ENCODE results near the gene EFNA5.

The EFNA5 gene

DNA sequence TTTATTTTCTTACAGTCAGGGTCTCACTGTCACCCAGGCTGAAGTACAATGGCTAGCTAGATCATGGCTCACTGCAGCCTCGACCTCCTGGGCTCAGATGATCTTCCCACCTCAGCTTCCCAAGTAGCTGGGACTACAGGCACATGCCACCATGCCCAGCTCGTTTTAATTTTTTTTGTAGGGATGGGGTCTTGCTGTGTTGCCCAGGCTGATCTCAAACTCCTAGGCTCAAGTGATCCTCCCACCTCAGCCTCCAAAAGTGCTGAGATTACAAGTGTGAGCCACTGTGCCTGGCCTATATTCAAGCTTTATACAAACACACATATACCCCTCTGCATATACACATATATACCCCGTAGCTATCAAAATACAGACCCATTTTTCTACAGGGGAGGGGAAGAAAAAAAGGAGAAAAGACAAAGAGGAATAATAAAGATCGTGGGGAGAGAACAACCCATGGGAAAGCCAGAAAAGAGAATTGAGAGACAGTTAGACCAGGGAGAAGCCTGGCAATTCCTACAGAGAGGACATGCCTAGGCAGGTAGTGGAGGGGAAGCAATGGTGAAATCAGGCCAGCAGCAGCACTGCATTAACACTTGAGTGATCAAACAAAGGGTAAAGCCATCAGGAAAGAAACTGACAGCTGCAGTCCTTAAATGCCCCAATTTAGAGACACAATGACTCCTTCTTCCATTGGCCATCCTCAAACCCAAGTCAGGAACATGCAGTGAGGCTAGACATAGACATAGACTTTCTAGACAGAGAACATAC is 102.7 kb downstream of the EFNA5 start:
- no peak for DNase-seq

DNA sequence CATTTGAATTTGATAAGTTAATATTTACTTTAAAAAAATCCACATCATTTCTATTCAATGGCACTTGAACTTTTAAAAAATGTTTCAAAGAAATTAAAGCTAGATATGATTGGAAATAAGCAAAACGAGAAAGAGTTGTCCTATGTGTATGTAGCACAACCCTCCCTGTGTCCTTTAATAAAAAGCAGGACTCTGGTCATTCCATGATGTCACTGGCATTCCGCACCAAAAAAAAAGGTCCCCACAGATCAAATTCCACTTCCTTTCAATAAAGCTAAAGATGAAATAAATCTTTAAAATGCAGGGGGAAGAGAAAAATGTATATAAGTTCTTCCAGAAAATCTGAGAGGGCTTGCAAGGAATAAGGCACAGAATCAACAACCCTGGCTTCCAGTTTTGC is 103.8 kb downstream of the EFNA5 start:
- no peak for DNase-seq

DNA sequence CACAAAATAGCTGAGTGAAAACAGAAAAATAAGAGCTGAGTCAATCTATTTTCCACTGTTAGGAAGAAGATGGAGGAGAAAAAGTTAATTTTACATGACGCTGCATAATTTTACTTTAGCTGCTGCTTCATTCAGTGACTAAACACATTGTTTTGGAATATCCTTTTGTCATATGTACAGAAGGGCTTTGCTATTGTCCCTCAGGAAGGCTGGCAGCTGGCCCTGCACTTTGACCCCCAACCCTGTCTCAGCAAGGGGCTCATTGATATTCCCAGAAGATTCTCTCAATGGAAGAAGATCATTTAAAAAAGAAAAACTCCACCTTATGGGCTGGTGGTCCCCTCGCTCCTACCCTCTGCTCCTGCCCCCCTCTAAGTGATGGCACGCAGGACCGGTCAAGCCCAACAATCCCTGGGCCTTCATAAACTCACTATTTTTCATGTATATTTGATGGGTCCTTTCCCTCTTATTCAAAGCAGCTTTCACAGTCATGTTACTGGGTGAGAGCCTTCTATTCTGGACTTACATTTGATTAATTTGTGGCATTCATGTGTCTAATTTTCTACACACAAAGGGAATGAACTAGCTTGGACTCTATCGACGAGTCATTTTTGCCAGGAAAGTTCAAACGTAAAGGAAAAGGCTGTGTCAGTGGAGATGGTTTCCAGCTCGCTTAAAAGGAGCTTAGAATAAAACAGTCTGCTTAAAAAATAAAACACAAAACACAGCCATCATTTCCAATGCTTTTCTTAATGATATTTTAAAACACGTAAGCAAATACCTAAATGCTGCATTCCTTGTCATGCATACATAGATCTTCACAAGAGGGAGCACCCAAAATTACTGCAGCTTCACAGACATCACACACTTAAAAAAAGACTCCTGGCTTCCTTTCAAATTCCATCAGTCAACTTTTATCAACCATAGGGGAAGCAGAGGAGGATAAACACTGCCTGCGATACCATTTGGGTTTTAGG is 104.7 kb downstream of the EFNA5 start:
- no peak for DNase-seq

DNA sequence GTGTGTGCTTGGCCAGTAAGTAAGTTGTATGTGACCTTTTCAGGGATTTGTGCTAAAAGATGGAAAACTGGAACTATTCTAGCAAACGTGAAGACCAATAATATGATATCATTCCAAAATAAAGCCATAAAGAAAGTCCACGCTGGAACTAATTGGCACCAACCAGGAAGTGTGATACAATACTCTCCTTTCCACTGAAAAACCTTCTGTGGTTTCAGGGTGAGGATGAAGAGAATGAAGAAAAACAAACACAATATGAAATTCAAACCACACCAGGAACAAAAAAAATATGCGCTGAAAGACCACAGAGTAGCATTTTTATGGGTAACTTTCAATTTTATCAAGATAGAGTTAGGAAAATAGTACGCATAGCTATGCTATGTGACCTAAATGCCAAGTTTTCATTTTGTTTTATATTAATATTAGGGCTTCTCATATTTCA is 105.8 kb downstream of the EFNA5 start:
- DNase-seq: no peak

DNA sequence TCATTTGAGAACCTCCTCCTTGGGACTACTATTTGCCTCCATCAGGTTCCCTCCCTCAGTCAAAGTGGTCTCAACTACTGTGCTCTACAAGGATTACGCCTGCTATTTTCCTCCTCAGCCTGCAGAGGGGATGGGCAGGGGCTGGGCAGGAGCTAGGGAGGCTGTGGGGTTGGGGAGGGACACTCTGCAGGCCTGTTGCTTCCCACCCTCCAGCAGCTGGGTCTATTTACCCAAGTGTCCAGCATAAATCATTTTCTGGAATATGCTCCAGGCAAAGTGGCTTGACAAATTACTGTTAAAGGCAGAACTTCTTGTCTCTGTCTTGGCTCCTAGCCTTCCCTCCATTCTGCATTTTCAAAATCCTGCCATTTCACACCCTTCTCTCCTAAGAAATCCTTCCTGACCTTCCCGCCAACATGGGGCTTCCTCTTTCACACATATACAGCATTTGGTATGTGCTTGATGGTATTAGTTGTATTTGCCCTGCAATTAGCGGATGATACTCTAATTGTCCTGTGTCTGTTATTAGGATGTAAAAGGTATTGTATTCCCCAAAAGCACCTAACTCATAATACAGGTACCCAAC is 106.7 kb downstream of the EFNA5 start:
- no peak for DNase-seq

DNA sequence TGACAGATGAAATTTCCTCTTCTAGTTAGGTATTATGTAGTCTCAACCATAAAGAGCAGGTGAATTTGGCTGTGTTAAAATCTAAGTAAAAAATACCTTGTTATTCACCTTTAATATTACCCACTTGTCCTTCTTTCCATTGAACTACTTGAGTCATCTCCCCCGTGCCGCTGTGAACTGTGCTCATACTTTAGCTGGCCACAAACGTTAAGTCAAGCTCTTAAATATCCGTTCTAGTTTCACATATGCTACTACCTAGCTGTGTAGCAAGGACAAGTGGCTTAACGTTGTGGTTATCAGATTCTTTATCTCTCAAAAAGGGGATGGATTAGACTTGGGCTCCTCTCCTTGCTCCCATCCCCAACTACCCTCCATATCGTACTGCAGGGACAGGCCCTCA is 110.4 kb downstream of the EFNA5 start:
- no peak for DNase-seq

DNA sequence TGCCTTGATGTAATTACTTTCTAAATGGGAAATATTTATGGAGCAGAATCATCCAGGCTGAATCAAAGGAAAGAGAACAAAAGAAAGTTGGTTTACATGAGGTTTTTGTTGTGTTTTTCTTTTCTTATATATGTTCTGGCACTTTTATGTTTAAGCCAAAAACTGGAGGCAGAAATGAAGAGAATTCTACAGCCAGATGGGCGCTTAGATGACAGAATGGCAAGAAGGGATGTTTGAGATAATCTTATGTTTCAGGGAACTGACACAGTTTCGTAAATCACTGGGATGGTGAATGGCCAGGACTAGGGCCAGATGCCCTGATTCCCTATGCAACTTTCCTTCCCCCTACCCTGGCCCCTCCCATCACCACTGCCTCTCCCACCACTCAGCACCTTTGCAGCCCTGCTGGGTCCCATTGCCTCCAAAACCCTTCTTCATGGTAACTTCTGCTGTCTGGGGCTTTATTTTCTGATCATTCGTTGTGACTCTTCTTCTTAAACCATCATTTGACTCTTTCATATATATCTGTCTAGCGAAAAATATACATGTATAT is 111.8 kb downstream of the EFNA5 start:
- no peak for DNase-seq

DNA sequence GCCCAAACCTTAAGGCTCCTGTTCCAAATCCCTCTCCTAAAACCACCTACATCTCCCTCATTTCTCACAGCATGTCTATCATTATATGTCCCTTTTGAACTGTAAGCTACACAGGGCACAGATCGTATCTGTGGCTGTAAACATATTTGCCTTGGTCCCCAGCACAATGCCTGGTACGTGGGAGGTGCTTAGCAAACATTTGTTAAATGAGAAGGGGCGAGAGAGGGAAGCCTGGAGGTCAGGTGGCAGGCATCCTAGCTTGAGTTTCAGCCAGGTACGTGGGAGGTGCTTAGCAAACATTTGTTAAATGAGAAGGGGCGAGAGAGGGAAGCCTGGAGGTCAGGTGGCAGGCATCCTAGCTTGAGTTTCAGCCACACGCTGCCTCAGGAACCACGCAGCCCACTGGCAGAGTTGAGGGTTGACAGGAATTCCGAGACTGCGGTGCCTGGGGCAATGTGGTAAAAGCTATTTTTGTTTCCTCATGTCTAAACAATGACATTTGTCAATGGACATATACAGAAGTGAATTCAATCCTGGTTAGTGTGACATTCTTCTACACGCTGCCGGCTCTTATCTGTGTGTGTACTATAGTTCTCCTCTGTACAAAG is 113.6 kb downstream of the EFNA5 start:
- no peak for DNase-seq

DNA sequence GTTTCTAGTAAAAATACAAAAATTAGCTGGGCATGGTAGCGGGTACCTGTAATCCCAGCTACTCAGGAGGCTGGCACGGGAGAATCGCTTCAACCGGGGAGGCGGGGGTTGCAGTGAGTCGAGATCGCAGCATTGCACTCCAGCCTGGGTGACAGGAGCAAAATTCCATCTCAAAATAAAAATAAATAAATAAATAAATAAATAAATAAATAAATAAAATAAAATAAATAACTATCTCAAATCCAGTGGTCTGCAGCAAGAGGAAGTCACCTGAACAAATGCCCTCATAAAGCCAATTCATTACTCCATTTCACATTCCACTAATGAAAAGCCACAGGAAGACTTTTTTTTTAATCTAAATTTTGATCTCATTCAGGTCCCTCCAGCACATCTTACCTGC is 114.2 kb downstream of the EFNA5 start:
- no peak for DNase-seq

DNA sequence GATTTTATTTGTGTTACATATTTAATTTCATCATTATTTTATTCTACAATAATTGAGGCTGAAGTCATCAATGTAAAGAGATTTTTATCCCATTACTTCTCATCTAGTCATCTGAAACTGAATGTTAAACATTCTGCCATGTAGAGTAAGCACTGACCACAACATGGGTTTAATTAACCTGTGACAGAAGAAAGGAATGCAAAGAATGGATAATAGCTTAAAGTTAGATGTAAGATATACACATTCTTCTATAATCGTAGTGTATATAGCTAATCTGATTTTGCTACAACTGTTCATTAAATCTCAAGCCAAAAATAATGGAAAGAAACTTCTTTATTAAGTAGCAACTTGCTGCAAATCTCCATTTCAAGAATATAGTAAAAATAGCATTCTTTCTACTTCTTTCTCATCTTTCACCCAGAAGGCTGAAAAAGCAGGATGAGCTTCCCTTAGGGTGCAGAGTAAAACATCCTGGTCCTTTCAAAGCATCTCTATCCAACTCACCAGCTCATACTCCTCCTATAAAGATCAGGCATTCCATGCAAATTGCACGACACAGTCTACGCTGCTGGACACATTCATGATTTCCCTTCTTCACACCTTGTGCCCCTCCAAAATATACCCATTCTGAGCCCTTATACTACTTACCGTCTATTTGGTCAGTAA is 115.2 kb downstream of the EFNA5 start:
- no peak for DNase-seq

DNA sequence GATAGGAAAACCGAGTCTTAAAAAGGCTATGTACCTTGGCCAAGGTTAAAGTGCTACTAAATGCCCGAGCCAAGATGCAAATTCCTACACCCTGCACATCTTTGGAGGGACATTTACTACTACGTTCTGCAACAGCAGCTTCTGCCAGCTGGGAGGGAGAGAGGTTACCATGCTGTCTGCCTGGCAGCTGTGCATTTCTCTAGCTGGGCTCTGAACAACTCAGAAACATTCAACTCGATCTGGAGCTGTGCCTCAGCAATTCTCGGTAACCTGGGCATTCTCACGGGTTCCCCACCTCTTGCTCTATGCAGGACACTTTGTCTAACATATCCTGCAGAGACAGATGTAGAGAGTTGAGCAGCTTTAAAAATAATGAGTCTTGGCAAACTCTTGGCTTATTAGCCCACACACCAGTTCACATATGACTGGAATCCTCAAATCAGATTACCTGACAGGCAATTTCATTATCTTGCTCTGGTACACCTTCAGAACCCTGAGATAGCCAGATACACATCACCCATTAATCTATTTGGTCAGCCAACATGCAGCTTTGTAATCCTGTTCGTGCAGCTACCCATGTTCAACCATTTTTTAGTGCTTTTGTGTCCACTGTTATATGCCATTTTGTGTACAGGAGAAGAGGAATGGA is 115.8 kb downstream of the EFNA5 start:
- DNase-seq: no peak

DNA sequence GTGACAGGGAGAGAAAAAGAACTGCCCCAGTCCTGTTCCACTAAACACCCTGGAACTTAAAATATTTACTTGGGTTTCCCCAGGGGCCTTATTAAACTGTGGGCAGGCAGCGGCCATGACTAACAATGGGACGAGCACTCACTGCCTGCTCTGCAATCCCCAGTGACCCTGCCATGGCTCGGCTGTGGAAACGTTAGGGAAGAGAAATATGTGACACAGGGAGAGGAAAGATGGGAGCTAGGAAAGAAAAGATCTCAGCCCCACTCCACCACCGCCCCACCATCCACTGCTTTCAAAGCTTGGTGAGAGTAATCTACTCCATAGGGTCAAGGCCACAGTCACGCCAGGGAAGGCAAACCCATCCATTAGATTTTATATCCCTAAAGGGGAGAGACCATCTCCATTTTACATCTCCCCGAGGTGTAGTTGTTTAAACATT is 117.6 kb downstream of the EFNA5 start:
- peak; percentile 9 for DNase-seq

DNA sequence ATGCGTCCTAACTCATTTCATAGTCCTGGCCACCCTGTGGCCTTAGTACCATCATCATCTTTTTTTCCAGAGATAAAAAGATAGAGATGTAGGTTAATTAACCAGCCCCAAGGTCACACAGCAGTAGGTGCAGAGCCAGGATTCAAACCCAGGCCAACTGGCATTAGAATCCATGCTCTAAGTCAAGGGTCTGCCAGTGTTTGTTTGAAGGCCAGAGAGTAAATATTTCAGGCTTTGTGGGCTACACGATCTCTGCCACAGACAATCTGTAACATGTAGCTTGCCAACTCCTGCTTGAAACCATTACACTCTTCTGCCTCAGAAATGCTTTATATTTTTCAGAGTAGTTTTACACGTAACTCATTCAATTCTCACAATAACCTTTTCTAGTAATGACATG is 119.6 kb downstream of the EFNA5 start:
- no peak for DNase-seq

DNA sequence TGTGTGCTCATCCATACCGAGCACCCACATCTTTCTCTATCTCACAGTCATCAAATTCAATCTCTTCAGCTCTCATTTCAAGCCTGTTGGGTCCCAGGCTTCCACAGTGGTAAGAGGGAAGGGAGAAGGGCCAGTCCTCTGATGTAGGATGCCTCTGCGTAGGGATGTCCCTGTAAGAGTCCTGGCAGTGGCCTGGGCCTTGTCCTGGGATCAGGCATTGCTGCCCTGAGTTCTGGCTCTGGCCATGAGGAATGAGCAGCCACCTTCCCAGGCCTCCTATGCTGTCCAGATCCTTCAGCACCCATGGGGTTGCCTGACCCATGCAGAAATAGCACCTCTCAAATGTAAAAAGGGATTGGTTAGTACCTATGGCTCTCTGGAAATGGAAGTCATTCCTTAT is 121.2 kb downstream of the EFNA5 start:
- no peak for DNase-seq

DNA sequence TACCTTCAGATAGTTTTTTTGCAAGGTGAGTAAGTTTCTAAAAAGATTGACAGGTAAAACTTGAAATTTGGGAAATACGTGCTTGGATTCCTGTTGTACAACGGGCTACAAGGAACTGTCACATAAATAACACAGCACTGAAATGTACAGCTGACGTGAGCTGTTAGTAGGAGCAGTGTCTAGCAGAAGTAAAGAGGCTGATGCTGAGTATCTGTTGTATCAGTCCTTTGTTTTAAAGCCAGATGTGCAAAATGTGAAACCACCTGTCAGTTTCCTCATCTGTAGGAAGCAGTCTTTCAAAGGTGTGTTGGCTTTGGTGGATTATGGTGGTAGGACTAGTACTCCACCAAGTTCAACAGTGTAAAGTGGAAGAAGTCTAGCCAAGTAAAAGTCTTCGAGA is 122.3 kb downstream of the EFNA5 start:
- no peak for DNase-seq

DNA sequence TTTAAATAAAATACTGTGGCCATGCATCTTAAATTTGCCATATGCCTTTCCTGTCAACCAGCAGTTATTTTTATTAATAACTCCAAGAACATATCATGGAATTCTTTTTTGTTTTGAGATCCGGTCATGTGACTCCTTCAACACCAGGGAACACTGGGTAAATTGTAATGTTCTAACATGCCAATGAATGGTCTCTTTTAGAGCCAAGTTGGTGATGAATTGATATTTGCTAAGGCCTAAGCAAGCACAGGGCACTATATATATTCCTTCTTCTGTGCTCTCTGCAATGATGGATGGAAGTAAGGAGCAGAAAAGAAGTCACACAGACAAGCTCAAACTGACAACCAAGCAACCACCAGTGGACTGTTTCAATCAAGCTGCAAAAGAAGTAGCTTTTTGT is 124.0 kb downstream of the EFNA5 start:
- DNase-seq: no peak

DNA sequence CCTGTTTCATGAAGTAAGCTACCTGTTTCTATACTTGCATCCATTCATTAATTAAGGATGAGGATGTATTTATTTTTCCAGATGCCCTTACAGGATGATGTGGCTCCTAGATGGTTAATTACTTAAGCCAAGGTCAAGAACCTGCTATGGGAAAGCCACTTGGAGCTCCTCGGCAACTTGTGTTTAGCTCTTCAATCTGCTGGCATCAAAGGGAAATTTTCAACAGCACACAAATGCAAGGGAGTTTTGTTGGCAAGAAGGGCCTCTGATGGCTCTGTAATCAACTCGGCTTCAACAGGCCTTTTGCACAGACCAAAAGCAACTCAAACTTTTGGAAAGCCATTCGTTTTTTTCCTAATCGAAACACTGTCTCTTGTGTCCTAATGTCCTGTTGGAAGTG is 125.3 kb downstream of the EFNA5 start:
- no peak for DNase-seq

DNA sequence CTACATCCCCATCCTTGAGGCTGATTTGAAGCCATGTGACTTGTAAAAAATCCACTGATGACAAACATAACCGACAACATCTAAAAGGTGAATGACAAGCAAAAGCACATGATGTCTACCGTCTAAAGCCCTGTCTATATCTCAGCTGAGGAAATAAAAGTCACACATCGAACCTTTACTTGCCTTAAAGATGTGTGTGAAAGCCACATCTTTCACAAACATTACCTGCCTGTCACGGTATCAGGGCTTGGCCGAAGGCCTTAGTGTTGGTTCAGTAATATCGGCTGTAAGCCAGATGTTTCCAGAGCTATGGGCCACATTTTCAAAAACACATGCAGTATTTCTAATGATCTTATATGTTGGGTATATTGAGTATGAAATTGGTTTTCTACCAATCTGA is 125.8 kb downstream of the EFNA5 start:
- no peak for DNase-seq

DNA sequence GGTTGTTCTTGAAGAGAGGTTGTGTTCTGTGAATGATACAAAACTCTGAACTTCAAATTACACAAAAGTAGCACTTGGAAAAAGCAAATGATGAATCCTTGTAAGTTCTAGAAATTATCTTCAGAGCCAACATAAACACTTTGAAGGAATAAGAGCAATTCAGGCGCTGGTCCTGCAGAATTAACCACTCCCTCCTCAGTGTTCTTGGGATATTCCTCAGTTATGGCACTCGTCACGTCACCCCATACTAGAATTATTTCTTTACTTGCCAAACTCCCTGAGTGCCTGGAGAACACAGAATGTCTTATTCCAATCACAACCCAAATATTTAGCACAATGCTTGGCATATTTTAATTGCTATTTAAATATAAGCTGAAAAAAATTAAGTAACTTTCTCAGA is 126.3 kb downstream of the EFNA5 start:
- DNase-seq: no peak

DNA sequence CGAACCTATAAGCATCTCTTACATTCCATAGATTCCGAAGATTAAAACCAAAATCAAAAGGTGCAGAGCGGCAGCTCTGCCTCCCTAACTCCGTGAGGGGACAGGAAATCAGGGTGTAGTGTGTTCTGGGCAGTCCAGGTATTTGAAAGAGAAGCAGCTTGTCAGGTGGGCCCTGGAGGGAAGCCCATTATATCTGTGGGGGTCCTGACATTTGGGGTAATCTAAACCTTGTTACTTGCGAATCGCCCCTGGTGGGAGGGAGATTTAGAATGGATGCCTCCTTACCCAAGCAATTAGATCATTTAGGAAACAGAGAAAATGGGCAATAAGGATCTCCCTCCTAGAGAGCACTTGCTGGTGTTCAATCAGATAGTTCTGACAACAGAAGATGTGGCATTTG is 126.9 kb downstream of the EFNA5 start:
- DNase-seq: no peak

DNA sequence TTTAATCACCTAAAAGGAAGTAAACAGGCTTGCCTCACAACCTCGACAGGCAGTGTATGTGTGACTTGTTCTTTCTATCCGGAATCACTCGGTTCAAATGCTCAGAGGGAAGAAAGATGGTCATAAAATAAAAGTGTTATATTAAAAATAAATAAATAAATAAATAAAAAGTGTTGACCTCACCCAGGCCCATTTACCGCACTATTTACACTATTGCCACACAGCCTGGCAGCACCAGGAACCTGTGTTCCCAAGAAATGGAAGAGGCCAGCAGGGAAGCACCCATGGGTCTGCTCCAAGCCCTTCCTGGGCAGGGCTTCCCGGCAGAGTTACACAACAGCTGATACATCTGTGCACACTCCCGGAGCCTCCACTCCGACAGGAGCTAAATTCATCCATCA is 127.9 kb downstream of the EFNA5 start:
- no peak for DNase-seq

DNA sequence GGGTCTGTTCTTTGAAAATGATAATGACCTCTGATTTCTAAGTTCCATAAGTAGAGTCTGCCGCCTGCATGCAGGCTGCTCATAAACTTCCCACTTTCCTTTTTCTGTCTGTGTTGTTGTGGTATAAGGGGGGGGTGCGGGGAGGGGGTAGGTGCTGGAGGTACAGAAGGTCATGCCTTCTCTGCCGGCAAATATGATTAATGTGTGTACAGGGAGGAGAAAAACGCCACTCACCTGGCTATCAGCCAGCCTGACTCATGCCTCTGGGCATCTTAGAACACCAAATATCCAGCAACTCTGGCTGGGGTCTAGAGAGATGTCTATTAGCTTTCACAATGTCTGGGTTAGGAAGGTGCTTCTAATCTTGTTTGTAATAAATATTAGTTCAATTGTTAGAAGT is 128.3 kb downstream of the EFNA5 start:
- DNase-seq: no peak

Measured in NCI-H2107 (cell line).